ENCODE data around the gene SGTB.

- no peak for TF ChIP-seq EZH2 (optimal IDR thresholded peaks at IDR 0.05; ENCODE audit: low read depth, low read length)
- TF ChIP-seq, protein P1, sequence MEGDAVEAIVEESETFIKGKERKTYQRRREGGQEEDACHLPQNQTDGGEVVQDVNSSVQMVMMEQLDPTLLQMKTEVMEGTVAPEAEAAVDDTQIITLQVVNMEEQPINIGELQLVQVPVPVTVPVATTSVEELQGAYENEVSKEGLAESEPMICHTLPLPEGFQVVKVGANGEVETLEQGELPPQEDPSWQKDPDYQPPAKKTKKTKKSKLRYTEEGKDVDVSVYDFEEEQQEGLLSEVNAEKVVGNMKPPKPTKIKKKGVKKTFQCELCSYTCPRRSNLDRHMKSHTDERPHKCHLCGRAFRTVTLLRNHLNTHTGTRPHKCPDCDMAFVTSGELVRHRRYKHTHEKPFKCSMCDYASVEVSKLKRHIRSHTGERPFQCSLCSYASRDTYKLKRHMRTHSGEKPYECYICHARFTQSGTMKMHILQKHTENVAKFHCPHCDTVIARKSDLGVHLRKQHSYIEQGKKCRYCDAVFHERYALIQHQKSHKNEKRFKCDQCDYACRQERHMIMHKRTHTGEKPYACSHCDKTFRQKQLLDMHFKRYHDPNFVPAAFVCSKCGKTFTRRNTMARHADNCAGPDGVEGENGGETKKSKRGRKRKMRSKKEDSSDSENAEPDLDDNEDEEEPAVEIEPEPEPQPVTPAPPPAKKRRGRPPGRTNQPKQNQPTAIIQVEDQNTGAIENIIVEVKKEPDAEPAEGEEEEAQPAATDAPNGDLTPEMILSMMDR (IDR thresholded peaks at IDR 0.05; ENCODE audit: low read length) = no peak
Measured at GRCh38 chr5:65623482-65623881, 98.4 kb downstream of the SGTB start.
